HG03439 (cell line): Measurements from ENCODE around the gene UTF1.
"Not testable (repeated sequence)": the region's sequence is repeated elsewhere in the genome, so short reads cannot be mapped to it uniquely, and the experiment has no call there.

Source experiments
- ATAC-seq: cut with Tn5 transposase; IDR thresholded peaks from one replicate; pipeline ENCODE4 v1.9.1; 2021; ENCODE audit warnings: mild to moderate bottlenecking, moderate library complexity; ENCODE audit not compliant: unreplicated experiment

UTF1 gene

DNA sequence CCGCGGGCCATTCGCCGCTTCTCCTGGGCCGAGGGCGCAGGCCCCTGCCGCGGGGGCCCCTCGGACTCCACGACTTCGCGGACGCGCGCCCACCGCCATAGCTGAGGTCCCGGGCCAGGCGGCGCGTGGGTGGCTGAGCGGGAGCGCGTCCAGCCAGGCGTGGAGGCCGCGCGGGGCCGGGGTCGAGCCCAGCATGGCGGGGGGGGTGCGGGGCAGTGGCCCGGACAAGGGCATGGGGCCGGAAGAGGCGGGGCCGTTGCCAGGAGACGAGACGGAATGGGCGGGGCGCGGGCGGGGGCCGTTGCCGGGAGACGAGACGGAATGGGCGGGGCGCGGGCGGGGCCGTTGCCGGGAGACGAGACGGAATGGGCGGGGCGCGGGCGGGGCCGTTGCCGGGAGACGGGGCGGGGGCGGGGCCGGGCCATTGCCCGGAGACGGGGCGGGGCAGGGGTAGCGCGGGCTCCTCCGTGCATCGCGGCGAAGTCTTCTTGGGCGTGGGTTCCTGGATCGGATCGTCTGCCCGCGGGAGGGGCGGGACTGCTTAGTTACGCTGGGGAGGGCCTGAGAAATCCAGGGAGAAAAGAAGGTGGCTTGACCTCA lies 31.8 kb downstream of the UTF1 start:
- peak; percentile 57 for ATAC-seq

DNA sequence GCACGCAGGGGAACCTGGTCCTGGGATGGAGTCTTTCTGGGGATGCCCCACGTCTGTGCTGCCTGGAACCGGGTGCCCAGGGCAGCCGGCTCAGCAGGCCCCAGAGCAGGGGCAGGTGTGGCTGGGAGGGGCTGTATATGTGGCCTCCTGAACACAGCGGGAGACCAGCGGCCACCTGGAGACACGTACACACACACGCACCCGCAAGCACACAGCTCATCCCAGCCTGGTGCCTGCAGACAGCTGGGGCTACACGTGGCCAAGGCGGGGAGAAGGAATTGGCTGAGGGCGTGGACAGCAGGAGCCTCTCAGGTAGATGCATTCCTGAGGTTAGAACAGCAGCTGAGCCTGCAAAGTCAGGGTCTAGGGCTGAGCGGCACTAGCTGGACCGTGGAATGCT lies 32.7 kb downstream of the UTF1 start:
- ATAC-seq = no peak

DNA sequence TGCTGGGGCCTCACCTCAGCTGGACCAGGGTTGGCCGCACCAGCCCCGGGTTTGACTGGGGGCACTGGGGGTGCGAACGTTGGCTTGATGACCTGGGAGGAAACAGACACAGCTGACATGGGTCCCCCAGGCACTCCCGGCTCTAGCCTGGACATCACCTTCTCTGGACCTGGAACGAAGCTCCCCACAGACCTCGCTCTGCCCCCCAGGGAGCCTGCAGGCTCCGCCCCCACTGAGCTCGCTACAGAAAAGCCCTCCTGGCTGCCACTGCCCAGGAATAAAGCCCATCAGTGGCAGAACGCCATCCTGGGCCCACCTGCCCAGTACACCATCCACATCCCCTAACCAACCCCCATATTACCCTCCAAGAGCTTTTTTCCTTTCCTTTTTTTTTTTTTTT lies 33.7 kb downstream of the UTF1 start:
- no peak for ATAC-seq

DNA sequence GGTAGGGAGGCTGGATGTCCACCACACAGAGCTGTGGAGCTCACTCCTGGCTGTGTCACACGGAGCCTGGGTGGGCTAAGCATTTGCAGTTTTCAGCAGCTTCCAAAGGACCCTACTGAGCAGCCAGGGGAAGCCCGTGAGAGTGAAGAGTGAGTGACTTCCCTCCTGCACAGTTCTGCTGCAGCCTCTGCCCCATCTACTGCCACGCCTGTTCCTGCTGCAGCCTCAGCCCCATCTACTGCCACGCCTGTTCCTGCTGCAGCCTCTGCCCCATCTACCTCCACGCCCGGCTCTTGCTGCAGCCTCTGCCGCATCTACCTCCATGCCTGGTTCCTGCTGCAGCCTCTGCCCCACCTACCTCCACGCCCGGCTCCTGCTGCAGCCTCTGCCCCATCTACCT lies 34.4 kb downstream of the UTF1 start:
- no peak for ATAC-seq

DNA sequence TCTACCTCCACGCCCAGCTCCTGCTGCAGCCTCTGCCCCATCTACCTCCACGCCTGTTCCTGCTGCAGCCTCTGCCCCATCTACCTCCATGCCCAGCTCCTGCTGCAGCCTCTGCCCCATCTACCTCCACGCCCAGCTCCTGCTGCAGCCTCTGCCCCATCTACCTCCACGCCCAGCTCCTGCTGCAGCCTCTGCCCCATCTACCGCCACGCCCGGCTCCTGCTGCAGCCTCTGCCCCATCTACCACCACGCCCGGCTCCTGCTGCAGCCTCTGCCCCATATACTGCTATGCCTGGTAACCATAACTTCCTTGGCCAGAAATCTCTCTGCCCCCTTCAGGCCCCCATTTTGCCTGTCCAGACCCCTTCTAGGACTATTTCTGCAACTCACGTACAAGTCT lies 35.0 kb downstream of the UTF1 start:
- ATAC-seq = not testable (repeated sequence)

DNA sequence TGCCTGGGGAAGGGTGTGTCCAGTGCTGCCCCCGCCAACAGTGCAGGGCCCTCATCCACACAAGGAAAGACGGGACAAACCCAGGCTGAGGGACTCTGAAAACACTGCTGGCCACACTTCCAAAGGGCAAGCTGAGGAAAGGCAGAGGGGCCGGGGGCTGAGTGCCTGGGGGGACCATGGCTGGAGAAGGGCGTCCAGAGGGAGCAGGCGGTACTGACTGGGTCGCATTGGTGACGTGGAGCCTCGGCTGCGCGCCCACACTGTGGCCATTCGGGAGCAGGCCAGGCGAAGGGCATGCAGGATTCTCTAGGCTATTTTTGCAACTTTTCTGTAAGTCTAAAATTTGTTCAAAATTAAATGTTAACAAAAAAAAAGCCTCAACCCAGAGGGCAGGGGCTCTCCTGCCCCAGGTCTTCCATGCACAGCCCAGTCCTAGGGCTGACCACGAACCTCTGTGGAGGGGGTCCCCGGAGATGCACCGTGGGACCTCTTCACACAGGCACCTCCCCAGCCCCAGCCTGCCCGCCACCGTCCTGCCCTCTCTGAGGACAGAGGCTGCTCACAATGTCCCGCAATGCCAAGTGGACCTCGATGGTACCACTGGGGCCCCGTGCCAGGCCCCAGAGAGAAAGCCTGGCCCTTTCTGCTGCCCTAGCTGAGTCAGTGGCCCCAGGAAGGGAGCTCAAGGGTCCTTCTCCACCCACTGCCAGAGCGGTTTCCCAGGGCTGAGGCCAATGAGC lies 36.2 kb downstream of the UTF1 start:
- ATAC-seq = no peak

DNA sequence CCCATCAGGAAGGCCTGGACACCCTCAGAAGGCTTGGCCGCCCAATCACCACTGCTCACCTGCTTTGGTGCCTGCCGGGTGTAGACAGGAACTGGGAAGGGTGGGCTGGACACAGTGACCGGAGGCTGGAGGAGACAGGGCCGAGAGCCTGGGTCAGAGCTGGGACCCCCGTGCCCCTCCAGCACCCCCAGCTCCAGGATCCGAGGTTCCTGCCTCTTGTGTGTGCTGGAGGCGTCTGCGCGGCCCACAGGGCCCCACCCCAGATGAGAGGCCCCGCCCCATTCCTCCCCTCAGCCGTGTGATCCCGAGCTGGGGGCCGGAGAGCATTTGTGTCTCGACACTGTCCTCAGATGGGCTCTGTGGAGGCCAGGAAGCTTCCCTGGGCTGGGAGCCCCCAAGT lies 37.3 kb downstream of the UTF1 start:
- ATAC-seq = no peak

DNA sequence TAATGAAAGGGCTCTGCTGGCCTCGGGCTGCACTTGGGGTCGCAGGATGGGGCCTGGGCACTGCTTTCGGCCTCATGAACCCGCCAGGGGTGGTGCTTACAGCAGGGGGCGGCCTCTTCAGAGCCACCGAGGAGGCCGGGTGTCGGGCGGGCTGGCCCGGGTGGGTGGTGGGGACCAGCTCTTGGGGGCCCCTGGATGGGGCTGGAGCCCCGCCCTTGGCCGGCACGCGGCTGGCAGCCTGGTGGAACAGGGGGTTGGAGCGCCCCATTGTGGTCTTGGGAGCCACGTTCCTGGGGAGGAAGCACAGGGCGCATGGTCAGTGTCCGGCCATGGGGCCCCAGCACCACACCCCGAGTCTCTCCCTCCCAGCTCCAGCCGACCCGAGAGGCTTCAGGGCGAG lies 37.8 kb downstream of the UTF1 start:
- no peak for ATAC-seq

DNA sequence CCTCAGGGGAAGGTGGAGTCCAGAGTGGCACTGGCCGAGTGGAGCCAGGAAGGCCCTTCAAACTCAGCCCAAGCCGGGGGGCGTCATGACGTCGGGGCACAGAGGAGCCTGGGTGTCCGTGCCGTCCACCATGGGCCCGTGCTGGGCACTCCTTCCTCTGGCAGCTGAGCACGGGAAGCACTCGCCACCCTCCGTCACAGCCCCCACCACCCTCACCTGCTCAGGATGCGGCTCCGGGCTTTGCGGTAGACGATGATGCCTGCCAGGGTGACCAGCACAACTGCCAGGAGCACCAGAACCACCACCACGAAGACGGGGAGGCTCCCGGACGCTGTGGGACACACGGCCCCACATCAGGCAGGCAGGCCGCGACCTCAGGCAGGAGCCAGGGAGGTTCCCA lies 38.5 kb downstream of the UTF1 start:
- ATAC-seq = no peak

DNA sequence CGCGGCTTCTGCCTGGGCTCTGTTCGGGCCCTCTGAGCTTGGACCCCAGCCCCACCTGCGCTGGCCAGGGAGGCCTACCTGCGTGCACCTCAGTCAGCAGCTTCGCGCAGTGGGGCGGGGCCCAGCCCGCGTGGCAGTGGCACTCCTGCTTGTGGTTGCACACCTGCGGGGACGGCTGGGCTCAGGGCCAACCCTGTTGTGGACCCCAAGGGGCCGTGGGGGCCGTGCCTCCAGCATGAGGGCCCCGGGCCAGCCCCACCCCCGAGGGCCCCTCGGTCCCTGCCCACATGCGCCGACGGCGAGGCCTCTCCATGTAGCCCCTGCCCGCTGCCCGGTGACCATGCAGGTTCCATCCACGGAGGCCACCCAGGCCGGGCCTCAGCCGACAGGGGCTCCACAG lies 39.4 kb downstream of the UTF1 start:
- no peak for ATAC-seq

DNA sequence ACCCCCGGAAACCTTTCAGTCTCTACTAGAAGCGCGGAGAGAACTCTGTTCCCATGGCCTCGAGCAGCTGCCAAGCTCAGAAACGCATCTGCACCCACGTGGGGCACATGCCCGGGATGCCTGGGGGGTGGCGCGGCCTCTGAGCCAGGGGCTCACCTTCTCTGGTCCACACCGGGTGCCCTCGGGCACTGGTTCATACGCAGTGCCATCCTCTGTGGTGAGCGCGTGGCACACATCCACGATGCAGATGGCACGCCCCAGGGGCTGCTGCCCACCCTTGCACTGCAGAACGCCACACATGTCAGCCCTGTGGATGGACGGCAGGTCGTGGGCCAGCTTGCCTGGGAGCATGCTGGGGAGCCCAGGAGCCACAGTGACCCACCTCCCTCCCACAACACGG lies 40.2 kb downstream of the UTF1 start:
- ATAC-seq = no peak

DNA sequence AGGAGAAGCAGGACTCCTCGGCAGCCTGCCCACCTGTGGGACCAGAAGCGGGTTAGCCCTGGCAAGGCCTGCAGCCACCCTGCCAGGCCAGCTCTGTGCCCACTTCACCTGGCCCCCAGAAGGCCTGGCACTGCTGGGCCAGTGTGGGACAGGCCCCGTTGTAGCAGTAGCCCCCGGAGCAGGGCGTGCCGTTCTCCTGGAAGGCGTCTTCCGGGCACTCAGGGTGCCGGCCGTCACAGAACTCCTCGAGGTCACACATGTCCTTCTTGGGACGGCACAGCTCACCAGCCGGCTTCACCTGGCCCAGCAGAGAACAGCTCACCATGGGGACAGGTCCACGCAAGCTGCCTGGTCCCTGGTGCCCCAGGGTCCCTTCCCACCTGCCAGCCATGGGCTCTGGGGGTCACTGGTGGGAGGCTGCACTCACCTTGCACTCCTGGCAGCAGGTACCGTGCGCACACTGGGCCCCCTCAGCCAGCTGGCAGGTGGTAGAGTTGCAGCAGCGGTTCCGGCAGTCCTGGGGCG lies 40.8 kb downstream of the UTF1 start:
- ATAC-seq = no peak

DNA sequence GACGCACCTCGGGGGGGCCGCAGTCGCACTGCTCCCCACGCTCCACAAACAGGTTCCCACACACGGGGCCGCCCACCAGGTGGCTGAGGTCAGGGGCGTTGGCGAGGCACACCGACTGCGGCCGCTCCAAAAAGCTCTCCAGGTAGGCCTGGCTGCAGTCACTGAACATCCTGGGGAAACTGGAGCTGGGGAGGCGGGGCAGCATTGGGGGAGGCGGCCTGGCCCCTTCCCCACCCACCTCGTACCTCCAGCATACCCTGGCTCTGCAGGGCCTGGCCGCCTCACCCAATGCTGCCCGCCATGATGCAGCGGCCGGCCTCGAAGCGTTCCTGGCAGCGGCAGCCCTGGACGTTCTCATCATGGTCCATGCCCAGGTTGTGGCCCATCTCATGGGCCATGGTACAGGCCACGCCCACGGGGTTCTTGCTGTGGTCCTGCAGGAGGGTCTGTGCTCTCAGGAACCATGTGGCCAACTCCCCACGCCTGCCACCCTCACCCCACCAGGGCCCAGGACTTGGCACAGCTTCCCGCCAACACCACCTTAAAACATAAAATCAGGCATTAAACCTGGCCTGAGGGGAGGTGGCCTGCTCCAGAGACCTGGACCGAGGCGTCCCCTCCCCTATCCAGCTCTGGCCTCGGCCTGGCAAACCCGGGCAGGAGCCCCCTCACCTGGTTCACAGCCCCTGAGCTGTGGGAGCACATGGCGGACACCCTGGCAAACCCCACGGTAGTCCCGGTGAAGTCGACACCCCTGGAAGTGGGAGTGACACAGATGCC lies 41.7 kb downstream of the UTF1 start:
- no peak for ATAC-seq

DNA sequence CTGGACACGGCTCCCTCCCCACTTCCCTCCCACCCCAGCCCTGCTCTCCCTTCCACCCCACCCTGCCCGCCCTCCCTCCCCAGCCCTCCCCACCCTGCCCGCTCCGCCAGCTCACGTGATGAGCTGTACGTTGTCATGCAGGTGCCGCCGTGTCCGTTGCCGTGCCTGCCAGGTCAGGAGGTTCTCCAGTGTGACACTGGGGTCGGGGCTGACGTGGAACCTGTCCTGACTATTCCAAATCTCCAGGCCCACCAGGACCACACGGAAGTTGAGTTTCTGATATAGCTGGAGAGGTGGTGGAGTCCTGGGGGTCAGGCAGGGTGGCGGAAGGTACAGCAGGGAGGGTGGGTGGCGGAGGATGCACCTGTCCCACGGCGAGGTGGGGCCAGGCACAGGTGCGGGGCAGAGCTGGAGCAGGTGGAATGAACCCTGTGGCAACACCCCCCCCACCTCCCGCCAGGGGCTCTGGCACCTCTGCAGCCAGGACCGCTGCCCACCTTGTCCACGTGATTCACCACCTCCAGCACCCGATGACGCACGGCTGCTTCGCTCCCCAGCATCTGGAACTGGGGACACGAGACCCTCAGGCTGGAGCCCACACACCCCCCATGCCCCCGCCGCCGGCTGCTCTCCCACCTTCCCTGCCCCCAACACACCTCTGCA lies 42.4 kb downstream of the UTF1 start:
- ATAC-seq = no peak

DNA sequence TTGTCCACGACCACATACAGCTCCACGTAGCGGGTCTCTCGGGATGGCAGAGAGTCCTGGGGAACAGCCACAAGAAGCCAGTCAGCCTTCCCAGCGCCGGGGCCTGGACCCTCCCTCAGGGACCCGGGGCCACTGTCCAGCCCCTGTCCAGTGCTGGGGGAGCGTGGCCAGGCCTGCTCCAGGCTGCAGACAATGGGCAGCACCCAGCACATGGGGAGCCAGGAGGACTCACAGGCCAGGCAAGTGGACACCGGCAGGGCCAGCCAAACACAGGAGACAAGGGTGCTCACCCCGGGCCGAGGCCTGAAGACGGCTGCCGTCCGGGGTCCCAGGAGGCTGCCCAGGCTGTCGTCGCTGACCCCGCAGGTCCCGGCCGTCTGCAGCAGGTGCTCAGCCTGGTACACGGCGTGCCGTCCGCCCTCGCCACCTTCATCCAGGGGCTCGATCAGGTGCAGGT lies 43.0 kb downstream of the UTF1 start:
- no peak for ATAC-seq

DNA sequence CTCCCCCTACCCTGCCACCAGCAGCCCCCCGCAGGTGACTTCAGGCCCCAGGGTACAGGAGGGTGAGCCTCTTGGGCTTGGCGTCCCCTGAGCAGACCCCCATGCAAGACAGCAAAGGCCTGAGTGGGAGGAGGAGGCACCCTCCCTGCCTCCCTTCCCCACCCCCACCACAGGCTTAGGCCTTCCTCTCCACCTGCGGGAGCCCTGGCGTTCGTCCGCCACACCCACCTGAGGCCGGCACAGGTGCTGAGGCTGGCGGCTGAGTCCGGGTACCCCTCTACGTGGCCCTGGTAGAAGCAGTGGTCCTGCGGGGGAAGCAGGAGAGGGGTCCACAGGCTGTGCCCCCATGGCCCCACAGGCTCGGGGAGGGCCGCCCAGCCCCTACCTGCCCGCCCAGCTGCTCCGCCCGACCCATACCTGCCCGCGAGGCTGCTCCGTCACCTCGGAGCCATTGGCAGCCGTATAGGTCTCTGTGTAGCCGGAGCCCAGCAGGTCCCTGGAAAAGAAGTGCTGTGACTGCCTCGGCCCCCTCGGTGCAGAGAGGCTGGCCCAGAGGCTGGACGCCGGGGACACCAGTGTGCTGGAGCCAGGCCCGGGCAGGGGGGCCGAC lies 43.6 kb downstream of the UTF1 start:
- ATAC-seq = no peak

DNA sequence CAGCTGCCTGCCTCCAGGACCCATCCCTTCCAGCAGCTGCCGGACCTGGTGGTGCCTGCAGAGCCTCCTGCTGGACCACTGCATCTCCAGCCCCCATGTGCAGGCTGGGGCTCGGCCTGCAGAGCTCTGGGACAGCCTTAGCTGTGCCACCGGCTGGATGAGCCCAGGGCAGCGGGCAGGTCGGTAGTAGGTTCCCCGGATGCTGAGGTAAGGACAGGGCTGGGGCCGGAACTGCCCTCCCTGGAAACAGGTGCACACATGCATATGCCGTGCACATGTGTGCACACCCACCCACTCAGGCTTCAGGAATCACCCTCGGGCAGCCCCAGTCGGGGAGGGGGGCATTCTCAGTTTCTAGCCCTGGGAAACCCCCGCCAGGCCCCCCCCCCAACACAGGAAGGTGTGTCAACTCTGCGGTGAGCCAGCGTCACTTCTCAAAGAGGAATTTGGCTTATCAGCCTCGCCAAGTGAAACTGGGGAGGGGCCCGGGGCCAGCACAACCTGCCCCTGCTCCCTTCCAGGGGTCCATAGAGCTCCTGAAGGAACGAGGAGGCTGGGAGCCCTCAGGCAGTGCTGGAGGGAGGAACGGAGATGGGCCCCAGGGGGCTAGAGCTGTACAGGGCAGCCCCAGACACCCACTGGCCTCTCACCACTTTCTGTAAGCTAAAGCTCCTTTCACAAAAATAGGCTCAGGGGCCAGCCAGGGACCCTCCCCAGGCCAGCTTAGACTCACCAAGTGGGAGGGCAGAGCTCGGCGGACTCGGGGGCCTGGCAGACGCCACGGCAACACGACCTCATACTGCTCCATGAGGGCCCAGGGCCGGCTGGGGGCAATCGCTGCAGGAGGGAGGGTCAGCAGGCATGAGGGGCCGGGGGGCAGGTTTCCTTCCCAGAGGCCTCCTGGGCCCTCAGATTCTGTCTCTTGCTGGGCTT lies 45.0 kb downstream of the UTF1 start:
- peak; percentile 49 for ATAC-seq

DNA sequence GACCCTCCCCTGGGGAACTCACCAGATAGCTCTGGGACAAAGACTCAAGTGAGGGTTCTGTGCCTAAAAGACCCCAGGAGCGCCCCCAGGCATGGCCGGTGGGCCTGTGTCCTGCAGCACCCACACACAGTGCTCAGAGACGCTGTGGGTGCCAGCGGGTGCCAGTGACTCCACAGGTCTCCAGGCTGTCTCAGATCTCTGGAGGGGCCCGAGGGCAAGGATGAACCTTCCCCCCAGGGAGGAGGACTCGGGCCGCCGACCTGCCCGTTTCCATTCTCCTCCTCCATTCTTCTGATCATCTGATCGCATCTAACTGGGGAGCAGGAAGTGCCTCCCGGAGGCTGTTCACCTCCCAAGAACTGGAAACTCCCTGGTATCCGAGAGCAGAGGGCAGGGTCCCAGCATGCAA lies 45.7 kb downstream of the UTF1 start:
- peak; percentile 42 for ATAC-seq

DNA sequence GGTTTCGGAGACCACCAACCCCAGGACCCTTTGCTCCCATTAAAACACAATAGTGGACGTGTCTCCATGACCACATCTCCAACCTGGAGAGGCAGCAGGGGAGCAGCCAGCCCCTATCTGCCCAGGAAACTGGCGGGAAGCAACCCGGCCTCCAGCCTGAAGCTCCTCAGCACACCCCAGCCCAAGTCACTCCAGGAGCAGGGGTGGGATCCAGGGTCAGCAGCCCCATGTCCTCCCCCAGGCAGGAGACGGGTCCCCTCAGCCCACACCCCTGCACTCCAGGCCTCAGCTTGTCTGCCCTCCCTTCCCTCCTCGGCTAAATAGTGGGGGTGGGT lies 46.0 kb downstream of the UTF1 start:
- peak; percentile 2 for ATAC-seq
